H54 (cell line): ENCODE data around the gene PYCARD.
"Not testable (repeated sequence)": the region's sequence is repeated elsewhere in the genome, so short reads cannot be mapped to it uniquely, and the experiment has no call there.

ENCODE experiments used
- DNase-seq: peaks from one replicate; pipeline ENCODE4 v3.0.0; 2011; ENCODE audit warnings: low spot score, mixed read lengths; ENCODE audit not compliant: insufficient read length
- FAIRE-seq: peaks from 3 replicates; lab custom pipeline; 2011; peaks lifted over from hg19 to GRCh38; lab: Jason Lieb, UNC
- POLR2A ChIP-seq: IDR thresholded peaks from 2 replicates; pipeline ENCODE4 v1.6.1; 2011; ENCODE audit warnings: low read depth, mild to moderate bottlenecking, low read length

The PYCARD gene

DNA sequence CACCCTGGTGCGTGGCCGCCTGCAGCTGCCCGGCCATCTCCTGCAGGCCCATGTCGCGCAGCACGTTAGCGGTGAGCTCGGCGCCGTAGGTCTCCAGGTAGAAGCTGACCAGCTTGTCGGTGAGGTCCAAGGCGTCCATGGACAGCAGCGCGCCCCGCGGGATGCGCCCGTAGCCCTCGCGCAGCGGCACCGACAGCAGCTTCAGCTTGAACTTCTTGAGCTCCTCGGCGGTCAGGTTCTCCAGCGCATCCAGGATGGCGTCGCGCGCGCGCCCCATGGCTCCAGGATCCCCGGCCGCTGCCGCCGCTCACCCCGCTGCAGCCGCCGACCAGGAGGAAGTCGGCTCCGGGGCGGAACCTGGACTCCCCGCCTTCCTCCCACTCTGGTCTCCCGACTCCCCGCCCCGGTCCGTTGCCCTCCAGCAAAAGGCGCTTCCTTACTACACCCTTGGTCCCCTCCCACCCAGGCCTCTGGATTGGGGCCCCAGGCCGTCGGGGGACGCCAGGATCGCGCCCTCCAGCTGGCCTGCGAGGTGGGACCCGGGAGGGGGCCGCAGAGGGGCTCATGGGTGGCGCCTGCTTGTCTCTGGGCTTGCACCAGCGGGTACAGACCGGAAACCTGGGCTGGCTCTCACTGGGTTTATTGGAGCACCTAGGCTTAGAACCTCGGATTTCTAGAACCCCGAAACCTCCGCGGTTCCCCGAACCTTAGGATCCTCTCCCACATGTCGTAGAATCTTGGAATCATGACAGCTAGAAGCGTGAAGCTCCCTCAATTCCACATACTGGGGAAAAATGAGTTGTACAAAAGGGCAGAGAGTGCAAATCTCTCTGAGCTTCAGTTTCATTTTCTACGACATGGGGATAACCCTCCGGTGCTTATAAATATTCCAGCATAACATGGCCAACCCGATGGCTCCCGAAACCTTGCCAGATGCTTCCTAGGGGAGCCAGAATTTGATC lies at the start of gene PYCARD:
TSS of gene PYCARD (minus strand) at position 347 of the 962 bp plus-strand sequence. CDS start at position 277, 70 bp downstream.
- TF ChIP-seq POLR2A, result no peak
- DNase-seq, result no peak
- FAIRE-seq, result no peak

DNA sequence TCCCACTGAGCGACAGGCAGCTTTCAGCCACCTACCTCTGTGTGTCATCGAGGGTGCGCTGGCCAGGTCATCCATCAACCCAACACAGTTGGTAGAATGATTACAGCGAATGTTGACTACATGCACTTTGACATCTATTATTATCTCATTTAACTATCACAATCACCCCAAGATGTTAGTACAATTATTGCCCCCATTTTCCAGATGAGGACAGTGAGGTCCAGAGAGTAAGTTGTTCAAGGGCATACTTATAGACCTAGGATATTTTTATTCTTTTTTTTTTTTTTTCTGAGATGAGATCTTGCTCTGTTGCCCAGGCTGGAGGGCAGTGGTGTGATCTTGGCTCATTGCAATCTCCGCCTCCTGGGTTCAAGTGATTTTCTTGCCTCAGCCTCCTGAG lies 48.9 kb upstream of the PYCARD start:
- no peak for FAIRE-seq
- TF ChIP-seq POLR2A, result no peak
- DNase-seq, result no peak

DNA sequence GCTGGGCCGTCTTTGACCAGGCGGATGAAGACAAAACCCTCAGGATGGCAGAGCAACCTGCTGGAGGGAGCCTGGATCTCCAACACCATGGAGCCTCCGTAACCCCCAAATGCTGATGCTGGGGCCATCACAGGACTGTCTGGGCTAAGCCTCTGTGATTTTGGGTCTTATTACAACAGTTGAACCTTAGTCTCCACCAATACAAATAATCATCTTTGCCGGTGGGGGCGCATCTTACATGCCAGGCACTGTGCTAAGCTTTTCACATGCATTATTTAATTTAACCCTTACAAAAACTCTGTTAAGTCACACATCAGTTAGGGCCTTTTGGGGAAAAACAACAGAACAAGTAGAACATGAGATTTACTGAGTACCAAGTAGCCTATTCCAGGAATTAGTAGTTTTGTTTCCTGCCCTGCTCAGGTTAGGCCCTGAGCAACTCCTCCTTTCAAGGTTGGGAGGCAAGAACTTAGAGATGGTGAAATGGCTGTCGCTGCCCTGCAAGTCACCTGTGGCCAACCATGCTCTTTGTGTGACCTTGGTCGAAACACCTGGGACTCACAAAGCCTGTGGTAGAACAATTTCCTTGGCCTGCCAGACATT lies 48.3 kb upstream of the PYCARD start:
- no peak for DNase-seq
- no peak for TF ChIP-seq POLR2A
- FAIRE-seq, result no peak

DNA sequence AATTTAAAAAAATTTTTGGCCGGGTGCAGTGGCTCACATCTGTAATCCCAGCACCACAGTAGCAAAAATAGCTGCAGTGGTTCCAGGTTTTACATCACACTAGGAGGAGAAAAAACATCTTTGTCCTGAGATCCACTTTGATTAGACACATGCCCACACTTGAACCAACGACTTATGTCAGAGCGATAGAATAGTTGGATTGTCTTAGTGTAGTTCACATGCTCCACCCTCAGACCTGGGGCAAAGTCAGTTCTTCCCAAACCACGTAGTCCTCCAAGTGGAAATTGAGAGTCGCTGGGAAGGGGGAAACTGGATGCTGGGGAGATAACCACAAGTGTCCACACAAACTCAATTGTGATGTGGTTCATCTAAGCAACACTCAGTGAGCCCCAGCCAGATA lies 45.8 kb upstream of the PYCARD start:
- no peak for TF ChIP-seq POLR2A
- FAIRE-seq (no peak), DNase-seq (no peak)

DNA sequence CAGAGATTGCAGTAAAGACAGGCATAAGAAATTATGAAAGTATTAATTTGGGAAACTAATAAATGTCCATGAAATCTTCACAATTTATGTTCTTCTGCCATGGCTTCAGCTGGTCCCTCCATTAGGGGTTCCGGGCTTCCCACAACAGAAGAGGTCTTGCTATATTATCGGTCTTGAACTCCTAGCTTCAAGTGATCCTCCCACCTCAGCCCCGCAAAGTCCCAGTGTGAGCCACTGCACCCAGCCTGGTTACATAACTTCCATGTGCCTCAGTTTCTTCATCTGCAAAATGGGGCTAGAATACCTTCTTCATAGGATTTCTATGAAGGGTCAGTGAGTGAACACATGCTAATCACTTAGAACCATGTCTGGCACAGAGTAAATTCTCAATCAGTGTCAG lies 43.7 kb upstream of the PYCARD start:
- no peak for FAIRE-seq
- no peak for TF ChIP-seq POLR2A
- no peak for DNase-seq

- not testable (repeated sequence) for FAIRE-seq, DNase-seq
These were observed 43.0 kb upstream of the PYCARD start for GRCh38 chr16:31245598-31245997.

DNA sequence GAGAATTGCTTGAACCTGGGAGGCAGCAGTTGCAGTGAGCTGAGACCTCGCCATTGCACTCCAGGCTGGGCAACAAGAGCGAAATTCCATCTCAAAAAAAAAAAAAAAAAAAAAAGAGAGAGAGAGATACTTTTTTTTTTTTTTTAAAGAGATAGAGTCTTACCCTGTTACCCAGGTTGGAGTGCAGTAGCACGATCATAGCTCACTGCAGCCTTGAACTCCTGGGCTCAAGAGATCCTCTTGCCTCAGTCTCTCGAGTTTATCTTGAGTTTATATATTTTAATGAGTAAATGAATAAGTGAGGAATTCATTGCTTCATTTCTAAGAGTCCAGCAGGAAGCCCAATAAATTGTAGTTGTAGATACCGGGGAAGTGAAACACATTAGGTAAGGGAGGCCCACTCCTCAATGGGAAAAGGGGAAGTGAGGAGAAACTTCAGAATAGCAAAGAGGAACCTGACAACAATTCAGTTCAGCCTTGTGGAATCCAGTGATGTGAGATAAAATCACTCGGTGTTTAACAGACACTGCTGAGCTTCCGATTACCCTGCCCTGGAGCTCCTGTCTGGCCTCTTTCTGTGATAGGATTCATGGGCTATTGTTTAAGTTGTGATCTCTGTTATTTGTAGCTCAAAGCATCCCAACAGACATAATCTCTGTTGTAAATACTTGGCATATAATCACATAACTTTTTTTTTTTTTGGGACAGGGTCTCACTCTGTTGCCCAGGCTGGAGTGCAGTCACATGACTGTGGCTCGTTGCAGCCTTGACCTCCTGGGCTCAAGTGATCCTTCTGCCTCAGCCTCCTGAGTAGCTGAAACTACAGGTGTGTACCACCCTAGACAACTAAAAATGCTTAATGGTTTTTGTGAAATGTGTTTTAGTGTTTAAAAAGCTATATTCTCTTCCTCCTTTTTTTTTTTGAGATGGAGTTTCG lies 41.4 kb upstream of the PYCARD start:
- no peak for FAIRE-seq
- DNase-seq, result no peak
- TF ChIP-seq POLR2A, result no peak

DNA sequence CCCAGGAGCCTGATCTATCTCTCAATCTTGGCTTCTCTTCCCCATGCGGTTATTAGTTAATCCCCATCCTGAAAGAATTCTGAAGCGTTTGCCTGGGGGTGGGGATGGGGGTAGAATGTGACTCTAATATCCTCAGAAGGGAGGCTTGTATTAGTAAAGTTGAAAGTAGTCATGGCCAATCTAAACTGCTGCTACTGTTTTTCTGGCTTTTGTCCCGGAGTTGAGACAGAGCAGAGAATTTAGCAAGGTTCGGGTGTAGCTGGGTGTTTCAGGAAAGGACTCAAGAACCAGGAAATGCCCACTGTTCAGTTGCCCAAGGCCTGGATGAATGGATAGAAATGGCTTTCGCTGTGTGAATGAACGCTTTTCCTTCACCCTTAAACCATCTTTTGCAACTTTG lies 39.6 kb upstream of the PYCARD start:
- FAIRE-seq (no peak), DNase-seq (no peak)
- no peak for TF ChIP-seq POLR2A

GRCh38 chr16:31238041-31238440 lies 35.5 kb upstream of the PYCARD start:
- no peak for TF ChIP-seq POLR2A
- no peak for FAIRE-seq
- no peak for DNase-seq

DNA sequence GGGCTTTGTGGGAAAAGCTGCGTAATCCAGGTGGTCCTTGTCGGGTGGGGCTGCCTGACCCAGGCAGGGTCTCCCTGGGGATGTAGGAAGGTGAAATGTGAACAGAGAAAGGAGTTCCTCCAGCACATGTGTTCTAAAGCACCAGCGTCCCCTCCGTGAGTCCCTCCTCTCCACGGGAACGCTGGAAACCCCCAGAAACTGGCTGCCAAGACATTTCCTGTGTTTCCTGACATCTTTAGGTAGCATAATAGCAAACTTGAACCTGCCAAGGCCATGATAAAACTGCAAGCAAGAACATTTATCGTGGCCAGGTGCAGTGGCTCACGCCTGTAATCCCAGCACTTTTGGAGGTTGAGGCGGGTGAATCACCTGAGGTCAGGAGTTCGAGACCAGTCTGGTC lies 26.9 kb upstream of the PYCARD start:
- no peak for TF ChIP-seq POLR2A
- FAIRE-seq (no peak), DNase-seq (no peak)

- FAIRE-seq (no peak), DNase-seq (no peak)
- TF ChIP-seq POLR2A, result no peak
These were observed 25.6 kb upstream of the PYCARD start for GRCh38 chr16:31228206-31228605.

GRCh38 chr16:31225193-31225592 lies 22.6 kb upstream of the PYCARD start:
- no peak for FAIRE-seq
- no peak for TF ChIP-seq POLR2A
- DNase-seq, result no peak

- DNase-seq, result no peak
- no peak for FAIRE-seq
- TF ChIP-seq POLR2A, result no peak
These were observed 21.8 kb upstream of the PYCARD start for GRCh38 chr16:31224092-31224955.

- FAIRE-seq, result no peak
These were observed 20.5 kb upstream of the PYCARD start for GRCh38 chr16:31223044-31223443.

More at GRCh38 chr16:31223044-31223443, 20.5 kb upstream of the PYCARD start:
- DNase-seq, result no peak
- TF ChIP-seq POLR2A, result no peak
